Fibroblast of skin of left quadriceps (primary cell): ENCODE data around the gene EBLN1.
"Not testable (repeated sequence)": the region's sequence is repeated elsewhere in the genome, so short reads cannot be mapped to it uniquely, and the experiment has no call there.

Experiments used
- DNase-seq, 2 experiments: peaks; one replicate each; pipeline ENCODE4 v3.0.0-alpha.2; 2013; ENCODE audit warnings: low read depth in 2 of 2

Gene EBLN1

DNA sequence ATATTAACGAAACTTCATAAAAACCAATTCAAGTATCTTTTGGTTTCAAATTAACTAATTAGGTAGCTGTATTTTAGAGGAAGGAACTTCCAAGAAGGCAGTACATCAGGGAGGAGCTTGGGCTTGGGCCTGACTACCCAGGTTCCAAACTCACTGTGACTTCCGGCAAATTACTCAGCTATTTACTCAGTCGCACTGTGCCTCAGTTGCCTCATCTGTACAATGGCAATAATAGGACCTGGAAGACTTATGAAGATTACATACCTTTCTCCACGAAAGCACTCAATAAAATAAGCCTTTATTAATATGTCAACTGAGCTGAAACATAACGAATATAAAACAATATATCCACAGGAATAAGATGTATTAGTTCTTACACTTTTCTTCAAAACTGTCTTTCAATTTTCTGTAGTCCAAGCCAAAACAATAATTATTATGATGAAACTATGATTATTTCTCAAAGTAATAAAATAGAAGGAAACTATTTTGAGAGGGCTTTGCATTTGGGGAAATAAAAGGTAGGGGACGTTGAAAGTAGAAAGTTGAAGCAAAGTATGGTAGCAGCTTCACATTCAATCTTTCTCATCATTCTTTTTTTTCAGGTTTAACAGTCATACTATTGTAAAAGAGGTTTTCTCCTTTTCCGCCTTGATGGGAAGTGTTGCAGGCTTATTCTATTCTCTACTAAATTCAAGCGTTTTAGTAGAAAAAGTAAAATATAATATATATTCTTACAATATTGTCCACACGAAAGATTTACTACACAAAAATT, 10.5 kb upstream of the EBLN1 start:
- DNase-seq = no peak

DNA sequence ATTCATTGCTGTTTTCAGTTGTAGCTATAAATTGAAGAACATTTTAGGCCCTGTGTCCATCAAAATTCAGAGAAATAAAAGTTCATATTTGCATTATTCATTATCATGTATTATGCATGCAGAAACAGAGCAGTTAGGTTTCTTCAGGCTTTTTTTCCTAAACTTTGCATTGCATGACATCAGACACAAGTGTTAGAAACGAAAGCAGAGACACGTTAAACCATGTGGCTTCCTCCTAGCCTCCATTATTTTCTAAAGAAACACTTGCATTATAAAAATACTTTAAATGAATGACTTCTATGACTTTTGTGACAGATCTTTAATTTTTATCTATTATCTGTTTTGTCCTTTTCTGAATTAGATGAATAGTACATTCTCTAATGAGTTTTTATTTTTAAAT, 8.8 kb upstream of the EBLN1 start:
- no peak for DNase-seq

DNA sequence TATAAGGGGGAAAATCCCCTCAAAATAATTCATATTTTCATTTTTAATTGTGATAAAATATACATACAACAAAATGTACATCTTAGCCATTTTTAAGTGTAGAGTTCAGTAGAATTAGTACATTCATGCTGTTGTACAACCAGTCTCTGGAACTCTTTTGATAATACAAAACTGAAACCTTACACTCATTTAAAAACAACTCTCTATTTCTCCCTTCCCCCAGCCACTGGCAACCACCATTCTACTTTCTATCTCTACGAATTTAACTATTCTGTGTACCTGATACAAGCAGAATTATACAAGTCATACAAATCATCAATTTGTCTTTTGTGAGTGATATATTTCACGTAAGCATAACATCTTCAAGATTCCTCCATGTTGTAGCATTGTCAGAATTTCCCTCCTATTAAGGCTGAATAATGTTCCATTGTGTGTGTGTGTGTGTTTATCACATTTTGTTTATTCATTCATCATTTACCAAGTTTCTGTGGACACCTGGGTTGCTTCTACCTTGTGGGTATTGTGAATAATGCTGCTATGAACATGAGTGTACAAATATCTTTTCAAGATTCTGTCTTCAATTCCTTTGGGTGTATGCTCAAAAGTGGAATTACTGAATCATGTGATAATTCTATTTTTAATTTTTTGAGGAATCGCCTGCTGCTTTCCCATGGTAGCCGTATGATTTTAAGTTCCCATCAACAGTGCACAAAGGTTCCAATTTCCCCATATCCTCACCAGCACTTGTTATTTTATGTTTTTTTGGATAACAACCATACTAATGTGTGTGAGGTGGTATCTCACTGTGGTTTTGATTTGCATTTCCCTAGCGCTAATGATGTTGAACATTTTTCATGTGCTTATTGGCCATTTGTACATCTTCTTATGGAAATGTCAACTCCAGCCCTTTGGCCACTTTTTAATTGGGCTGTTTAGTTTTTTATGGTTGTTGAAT, 4.7 kb upstream of the EBLN1 start:
- no peak for DNase-seq

- DNase-seq = peak in 1 of 2 experiments; percentile 4
Observed at GRCh38 chr10:22219308-22219707, 1.5 kb upstream of the EBLN1 start.

DNA sequence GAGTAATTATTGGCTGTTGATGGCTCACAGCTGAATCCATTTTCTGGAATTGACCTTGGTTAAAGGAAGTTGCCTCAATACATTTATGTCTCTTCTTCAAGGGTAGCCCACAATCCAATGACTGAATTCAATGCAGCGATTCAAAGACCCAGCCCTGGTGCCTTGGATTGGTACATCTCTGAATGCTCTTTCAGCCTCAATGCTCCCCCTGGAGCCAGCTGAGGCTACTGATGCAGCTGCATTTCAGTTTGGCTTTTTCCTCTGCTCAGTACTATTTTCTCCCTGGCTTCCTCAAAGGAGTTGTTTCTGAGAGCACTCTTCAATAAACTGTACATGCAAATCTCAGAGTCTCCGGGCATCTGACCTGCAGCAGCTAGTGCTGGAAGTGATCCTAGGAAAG, 633 bp upstream of the EBLN1 start:
- DNase-seq = no peak

- not testable (repeated sequence) for DNase-seq
Observed at GRCh38 chr10:22217084-22217483, 731 bp downstream of the EBLN1 start.

DNA sequence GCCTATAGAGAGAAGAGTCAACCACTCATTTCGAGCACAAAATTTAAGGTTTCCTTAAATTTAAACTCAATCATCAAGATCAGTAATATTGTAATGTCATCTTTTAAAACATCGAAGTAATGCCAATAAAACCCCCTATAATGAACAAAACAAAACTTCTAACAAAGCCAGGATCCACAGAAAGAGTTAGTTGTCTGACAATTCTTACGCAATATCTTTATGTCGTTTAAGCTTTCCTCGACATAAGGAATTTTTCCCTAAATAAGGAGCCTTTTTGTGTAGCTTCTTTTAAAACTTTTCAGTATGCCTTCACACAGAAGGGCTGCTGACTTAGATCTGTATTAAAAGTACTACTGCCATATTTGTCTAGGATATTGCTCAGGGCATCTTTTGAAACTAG, 7.5 kb downstream of the EBLN1 start:
- DNase-seq = no peak

GRCh38 chr10:22193945-22194344, 23.9 kb downstream of the EBLN1 start:
- DNase-seq = no peak

GRCh38 chr10:22185586-22185985, 32.2 kb downstream of the EBLN1 start:
- no peak for DNase-seq

DNA sequence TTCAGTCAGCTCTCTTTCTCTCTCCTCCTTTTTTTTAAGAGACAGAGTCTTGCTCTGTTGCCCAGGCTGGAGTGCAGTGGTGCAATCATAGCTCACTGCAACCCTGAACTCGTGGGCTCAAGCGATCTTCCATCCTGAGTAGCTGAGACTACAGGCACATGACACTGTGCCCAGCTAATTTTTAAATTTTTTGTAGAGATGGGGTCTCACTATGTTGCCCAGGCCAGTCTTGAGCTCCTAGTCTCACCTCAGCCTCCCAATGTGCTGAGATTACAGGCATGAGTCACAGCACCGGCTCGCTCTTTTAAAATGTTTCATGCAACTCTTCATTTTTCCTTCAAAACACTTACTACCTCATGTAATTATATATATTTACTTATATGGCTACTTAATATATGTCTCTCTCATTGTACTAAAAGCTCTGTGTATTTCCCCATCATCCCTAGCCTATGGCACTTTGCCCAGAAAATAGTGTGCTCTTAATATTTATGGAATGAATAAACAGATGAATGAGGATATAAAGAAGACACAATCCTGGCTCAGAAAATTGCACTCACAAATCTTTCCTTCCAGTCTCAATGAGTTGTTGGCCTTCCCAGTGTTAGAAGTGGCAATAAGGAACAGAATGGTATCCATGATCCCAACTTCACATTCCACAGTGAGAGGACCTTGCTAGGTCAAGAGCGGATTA, 33.9 kb downstream of the EBLN1 start:
- peak; percentile 26 to 32 for DNase-seq

GRCh38 chr10:22180724-22181123, 37.1 kb downstream of the EBLN1 start:
- DNase-seq = no peak

DNA sequence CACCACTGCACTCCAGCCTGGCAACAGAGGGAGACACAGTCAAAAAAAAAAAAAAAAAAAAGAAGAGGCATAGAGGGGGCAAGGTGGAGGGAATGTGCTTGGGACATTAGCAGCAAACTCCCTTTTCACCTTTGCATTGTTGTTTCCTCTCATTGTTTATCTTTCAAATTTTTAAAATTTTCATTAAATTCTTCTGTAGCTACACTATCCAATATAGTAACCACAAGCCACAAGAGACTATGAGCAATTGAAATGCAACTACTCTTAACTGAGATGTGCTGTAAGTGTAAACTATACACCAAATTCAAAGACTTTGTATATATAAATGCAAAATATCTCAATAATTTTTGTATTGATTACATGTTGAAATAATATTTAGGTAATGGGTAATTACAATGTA, 43.4 kb downstream of the EBLN1 start:
- DNase-seq = no peak

GRCh38 chr10:22171131-22171530, 46.7 kb downstream of the EBLN1 start:
- no peak for DNase-seq

DNA sequence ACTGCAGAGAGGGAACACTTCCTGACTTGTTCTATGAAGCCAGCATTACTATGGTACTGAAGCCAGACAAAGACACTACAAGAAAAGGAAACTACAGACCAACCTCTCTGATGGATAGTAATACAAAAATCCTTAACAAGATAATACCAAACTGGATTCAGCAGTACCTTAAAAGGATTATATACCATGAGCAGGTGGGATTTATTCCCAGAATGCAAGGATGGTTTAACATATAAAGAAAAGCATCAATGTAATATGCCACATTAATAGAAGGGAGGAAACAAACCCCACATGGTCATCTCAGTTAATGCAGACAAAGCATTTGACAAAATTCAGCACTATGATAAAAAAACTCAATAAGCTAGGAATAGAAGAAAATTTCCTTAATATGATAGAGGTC, 47.2 kb downstream of the EBLN1 start:
- DNase-seq = no peak

DNA sequence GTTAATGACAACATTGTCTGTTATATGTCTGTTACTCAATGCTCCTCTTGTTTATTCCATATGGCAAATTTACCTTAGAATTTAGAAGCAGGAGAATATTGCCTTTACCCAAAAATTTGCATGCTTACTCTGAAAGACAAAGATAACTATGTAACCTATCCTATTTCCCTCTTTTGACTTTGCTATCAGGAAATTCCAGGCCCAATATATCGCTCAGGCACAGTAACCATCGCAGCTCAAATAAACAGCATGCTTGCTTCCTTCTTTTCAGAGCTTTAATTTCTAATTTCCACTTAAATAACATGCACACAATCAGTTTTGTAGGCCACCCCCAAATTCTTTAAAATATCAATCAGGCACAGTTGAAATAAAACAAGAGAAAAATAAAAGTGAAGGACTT, 57.8 kb downstream of the EBLN1 start:
- no peak for DNase-seq

- DNase-seq = no peak
Observed at GRCh38 chr10:22159180-22159579, 58.6 kb downstream of the EBLN1 start.
